ENCODE measurements around the gene PPM1H. TPM values are rescaled to one million over a fixed set of nuclear protein-coding genes. Genes with fewer than 3 reads are reported as not detected.
"Not testable (repeated sequence)": the region's sequence is repeated elsewhere in the genome, so short reads cannot be mapped to it uniquely, and the experiment has no call there.

The PPM1H gene
- polyA plus RNA-seq, 1 donor: 20.0 TPM

- Histone ChIP-seq H3K4me3 (ENCODE audit: low read length) (no peak overlapping the region), H3K36me3 (ENCODE audit: control insufficient read depth, insufficient read depth, low read length) (peaks cover 3% of the 10 kb centered on the region), H3K9me3 (ENCODE audit: control insufficient read depth, low read depth, low read length) (no peaks in the 10 kb centered on the region), H3K27ac (ENCODE audit: low read length) (no peak overlapping the region), H3K4me1 (ENCODE audit: control insufficient read depth, insufficient read depth, low read length) (no peaks in the 10 kb centered on the region), H3K27me3 (ENCODE audit: control insufficient read depth, insufficient read depth, low read length) (no peaks in the 10 kb centered on the region)
- no peak for DNase-seq
- no CpG with 5 or more reads among the region's 8 CpGs for WGBS (ENCODE audit: insufficient coverage, low lambda C conversion rate)
Measured at GRCh38 chr12:62738616-62739015, 196.3 kb downstream of the PPM1H start.

- H3K4me1 ChIP-seq (ENCODE audit: control insufficient read depth, insufficient read depth, low read length): no peaks in the 10 kb centered on the region
- no peak overlapping the region for H3K4me3 ChIP-seq (ENCODE audit: low read length)
- WGBS (ENCODE audit: insufficient coverage, low lambda C conversion rate): no CpG with 5 or more reads among the region's 3 CpGs
Measured at GRCh38 chr12:62738105-62738504, 196.8 kb downstream of the PPM1H start.

GRCh38 chr12:62737615-62738014 is 197.3 kb downstream of the PPM1H start:
- Histone ChIP-seq H3K9me3 (ENCODE audit: control insufficient read depth, low read depth, low read length) (no peaks in the 10 kb centered on the region), H3K4me1 (ENCODE audit: control insufficient read depth, insufficient read depth, low read length) (no peaks in the 10 kb centered on the region), H3K27me3 (ENCODE audit: control insufficient read depth, insufficient read depth, low read length) (no peaks in the 10 kb centered on the region), H3K4me3 (ENCODE audit: low read length) (no peak overlapping the region), H3K36me3 (ENCODE audit: control insufficient read depth, insufficient read depth, low read length) (peaks cover 3% of the 10 kb centered on the region), H3K27ac (ENCODE audit: low read length) (no peak overlapping the region)
- no peak for DNase-seq
- WGBS (ENCODE audit: insufficient coverage, low lambda C conversion rate): no CpG with 5 or more reads among the region's 2 CpGs

More at GRCh38 chr12:62738105-62738504, 196.8 kb downstream of the PPM1H start:
- H3K27ac ChIP-seq (ENCODE audit: low read length): no peak overlapping the region
- H3K9me3 ChIP-seq (ENCODE audit: control insufficient read depth, low read depth, low read length): no peaks in the 10 kb centered on the region
- peaks cover 3% of the 10 kb centered on the region for H3K36me3 ChIP-seq (ENCODE audit: control insufficient read depth, insufficient read depth, low read length)
- DNase-seq: no peak
- H3K27me3 ChIP-seq (ENCODE audit: control insufficient read depth, insufficient read depth, low read length): no peaks in the 10 kb centered on the region

- Histone ChIP-seq H3K36me3 (ENCODE audit: control insufficient read depth, insufficient read depth, low read length) (peaks cover 3% of the 10 kb centered on the region), H3K27me3 (ENCODE audit: control insufficient read depth, insufficient read depth, low read length) (no peaks in the 10 kb centered on the region), H3K9me3 (ENCODE audit: control insufficient read depth, low read depth, low read length) (no peaks in the 10 kb centered on the region), H3K27ac (ENCODE audit: low read length) (no peak overlapping the region), H3K4me3 (ENCODE audit: low read length) (no peak overlapping the region), H3K4me1 (ENCODE audit: control insufficient read depth, insufficient read depth, low read length) (no peaks in the 10 kb centered on the region)
- WGBS (ENCODE audit: insufficient coverage, low lambda C conversion rate): 95% methylated on average over 4 of the region's 11 CpGs
- DNase-seq: no peak
Measured at GRCh38 chr12:62737188-62737587, 197.8 kb downstream of the PPM1H start.

- Histone ChIP-seq H3K9me3 (ENCODE audit: control insufficient read depth, low read depth, low read length) (no peaks in the 10 kb centered on the region), H3K4me3 (ENCODE audit: low read length) (no peak overlapping the region), H3K27me3 (ENCODE audit: control insufficient read depth, insufficient read depth, low read length) (no peaks in the 10 kb centered on the region), H3K4me1 (ENCODE audit: control insufficient read depth, insufficient read depth, low read length) (peaks cover 5% of the 10 kb centered on the region), H3K27ac (ENCODE audit: low read length) (no peak overlapping the region), H3K36me3 (ENCODE audit: control insufficient read depth, insufficient read depth, low read length) (peaks cover 3% of the 10 kb centered on the region)
- WGBS (ENCODE audit: insufficient coverage, low lambda C conversion rate): no CpG with 5 or more reads among the region's 2 CpGs
- DNase-seq: no peak
Measured at GRCh38 chr12:62736596-62736995, 198.4 kb downstream of the PPM1H start.

GRCh38 chr12:62732861-62733427 is 202.0 kb downstream of the PPM1H start:
- Histone ChIP-seq H3K4me3 (ENCODE audit: low read length) (no peak overlapping the region), H3K27me3 (ENCODE audit: control insufficient read depth, insufficient read depth, low read length) (no peaks in the 10 kb centered on the region), H3K36me3 (ENCODE audit: control insufficient read depth, insufficient read depth, low read length) (peaks cover 3% of the 10 kb centered on the region), H3K4me1 (ENCODE audit: control insufficient read depth, insufficient read depth, low read length) (peaks cover 9% of the 10 kb centered on the region), H3K9me3 (ENCODE audit: control insufficient read depth, low read depth, low read length) (no peaks in the 10 kb centered on the region), H3K27ac (ENCODE audit: low read length) (no peak overlapping the region)
- DNase-seq: no peak
- 83% methylated on average over 3 of the region's 8 CpGs for WGBS (ENCODE audit: insufficient coverage, low lambda C conversion rate)

- no peak for DNase-seq
- H3K4me3 ChIP-seq (ENCODE audit: low read length): no peak overlapping the region
- no peaks in the 10 kb centered on the region for H3K36me3 ChIP-seq (ENCODE audit: control insufficient read depth, insufficient read depth, low read length)
- 100% methylated on average over 1 of the region's 11 CpGs for WGBS (ENCODE audit: insufficient coverage, low lambda C conversion rate)
- H3K4me1 ChIP-seq (ENCODE audit: control insufficient read depth, insufficient read depth, low read length): peaks cover 9% of the 10 kb centered on the region
- no peaks in the 10 kb centered on the region for H3K27me3 ChIP-seq (ENCODE audit: control insufficient read depth, insufficient read depth, low read length)
- H3K9me3 ChIP-seq (ENCODE audit: control insufficient read depth, low read depth, low read length): no peaks in the 10 kb centered on the region
- H3K27ac ChIP-seq (ENCODE audit: low read length): no peak overlapping the region
Measured at GRCh38 chr12:62731055-62731820, 203.7 kb downstream of the PPM1H start.

GRCh38 chr12:62730649-62731048 is 204.3 kb downstream of the PPM1H start:
- Histone ChIP-seq H3K4me1 (ENCODE audit: control insufficient read depth, insufficient read depth, low read length) (peaks cover 9% of the 10 kb centered on the region), H3K36me3 (ENCODE audit: control insufficient read depth, insufficient read depth, low read length) (no peaks in the 10 kb centered on the region), H3K27ac (ENCODE audit: low read length) (no peak overlapping the region), H3K27me3 (ENCODE audit: control insufficient read depth, insufficient read depth, low read length) (no peaks in the 10 kb centered on the region), H3K4me3 (ENCODE audit: low read length) (no peak overlapping the region), H3K9me3 (ENCODE audit: control insufficient read depth, low read depth, low read length) (no peaks in the 10 kb centered on the region)
- WGBS (ENCODE audit: insufficient coverage, low lambda C conversion rate): 100% methylated on average over 1 of the region's 2 CpGs
- DNase-seq: no peak

- not testable (repeated sequence) for H3K27me3 ChIP-seq (ENCODE audit: control insufficient read depth, insufficient read depth, low read length); H3K36me3 ChIP-seq (ENCODE audit: control insufficient read depth, insufficient read depth, low read length); H3K27ac ChIP-seq (ENCODE audit: low read length); H3K9me3 ChIP-seq (ENCODE audit: control insufficient read depth, low read depth, low read length); DNase-seq; H3K4me3 ChIP-seq (ENCODE audit: low read length)
- H3K4me1 ChIP-seq (ENCODE audit: control insufficient read depth, insufficient read depth, low read length): peaks cover 13% of the 10 kb centered on the region
- 100% methylated on average over 1 of the region's 13 CpGs for WGBS (ENCODE audit: insufficient coverage, low lambda C conversion rate)
Measured at GRCh38 chr12:62729579-62730544, 205.1 kb downstream of the PPM1H start.

- no peaks in the 10 kb centered on the region for H3K27me3 ChIP-seq (ENCODE audit: control insufficient read depth, insufficient read depth, low read length)
- H3K4me3 ChIP-seq (ENCODE audit: low read length): no peak overlapping the region
- DNase-seq: no peak
- H3K27ac ChIP-seq (ENCODE audit: low read length): no peak overlapping the region
- no peaks in the 10 kb centered on the region for H3K9me3 ChIP-seq (ENCODE audit: control insufficient read depth, low read depth, low read length)
- no peaks in the 10 kb centered on the region for H3K36me3 ChIP-seq (ENCODE audit: control insufficient read depth, insufficient read depth, low read length)
- peaks cover 13% of the 10 kb centered on the region for H3K4me1 ChIP-seq (ENCODE audit: control insufficient read depth, insufficient read depth, low read length)
- WGBS (ENCODE audit: insufficient coverage, low lambda C conversion rate): no CpG with 5 or more reads among the region's 2 CpGs
Measured at GRCh38 chr12:62728741-62729140, 206.2 kb downstream of the PPM1H start.
